Measurements from ENCODE around the gene RUNX2.

DNA sequence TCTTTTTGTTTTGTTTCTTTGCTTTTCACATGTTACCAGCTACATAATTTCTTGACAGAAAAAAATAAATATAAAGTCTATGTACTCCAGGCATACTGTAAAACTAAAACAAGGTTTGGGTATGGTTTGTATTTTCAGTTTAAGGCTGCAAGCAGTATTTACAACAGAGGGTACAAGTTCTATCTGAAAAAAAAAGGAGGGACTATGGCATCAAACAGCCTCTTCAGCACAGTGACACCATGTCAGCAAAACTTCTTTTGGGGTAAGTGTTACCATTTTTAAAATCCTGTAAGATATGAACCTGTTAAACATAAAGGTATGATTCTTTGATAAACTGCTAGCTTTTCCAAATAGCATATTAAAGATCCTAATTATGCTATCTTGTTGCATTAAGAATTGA, 393 bp downstream of the RUNX2 start:
- TF ChIP-seq EP300 (IDR thresholded peaks at IDR 0.05; ENCODE audit: borderline replicate concordance): no peak
- no peak for TF ChIP-seq YY1 (IDR thresholded peaks at IDR 0.05; ENCODE audit: low read depth)
- no peak for TF ChIP-seq TCF12 (IDR thresholded peaks at IDR 0.05; ENCODE audit: low read depth)
- TF ChIP-seq, protein P1, sequence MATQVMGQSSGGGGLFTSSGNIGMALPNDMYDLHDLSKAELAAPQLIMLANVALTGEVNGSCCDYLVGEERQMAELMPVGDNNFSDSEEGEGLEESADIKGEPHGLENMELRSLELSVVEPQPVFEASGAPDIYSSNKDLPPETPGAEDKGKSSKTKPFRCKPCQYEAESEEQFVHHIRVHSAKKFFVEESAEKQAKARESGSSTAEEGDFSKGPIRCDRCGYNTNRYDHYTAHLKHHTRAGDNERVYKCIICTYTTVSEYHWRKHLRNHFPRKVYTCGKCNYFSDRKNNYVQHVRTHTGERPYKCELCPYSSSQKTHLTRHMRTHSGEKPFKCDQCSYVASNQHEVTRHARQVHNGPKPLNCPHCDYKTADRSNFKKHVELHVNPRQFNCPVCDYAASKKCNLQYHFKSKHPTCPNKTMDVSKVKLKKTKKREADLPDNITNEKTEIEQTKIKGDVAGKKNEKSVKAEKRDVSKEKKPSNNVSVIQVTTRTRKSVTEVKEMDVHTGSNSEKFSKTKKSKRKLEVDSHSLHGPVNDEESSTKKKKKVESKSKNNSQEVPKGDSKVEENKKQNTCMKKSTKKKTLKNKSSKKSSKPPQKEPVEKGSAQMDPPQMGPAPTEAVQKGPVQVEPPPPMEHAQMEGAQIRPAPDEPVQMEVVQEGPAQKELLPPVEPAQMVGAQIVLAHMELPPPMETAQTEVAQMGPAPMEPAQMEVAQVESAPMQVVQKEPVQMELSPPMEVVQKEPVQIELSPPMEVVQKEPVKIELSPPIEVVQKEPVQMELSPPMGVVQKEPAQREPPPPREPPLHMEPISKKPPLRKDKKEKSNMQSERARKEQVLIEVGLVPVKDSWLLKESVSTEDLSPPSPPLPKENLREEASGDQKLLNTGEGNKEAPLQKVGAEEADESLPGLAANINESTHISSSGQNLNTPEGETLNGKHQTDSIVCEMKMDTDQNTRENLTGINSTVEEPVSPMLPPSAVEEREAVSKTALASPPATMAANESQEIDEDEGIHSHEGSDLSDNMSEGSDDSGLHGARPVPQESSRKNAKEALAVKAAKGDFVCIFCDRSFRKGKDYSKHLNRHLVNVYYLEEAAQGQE (IDR thresholded peaks at IDR 0.05; ENCODE audit: low read depth): no peak
- no peak for TF ChIP-seq TEAD4 (IDR thresholded peaks at IDR 0.05)
- TF ChIP-seq, protein P2, sequence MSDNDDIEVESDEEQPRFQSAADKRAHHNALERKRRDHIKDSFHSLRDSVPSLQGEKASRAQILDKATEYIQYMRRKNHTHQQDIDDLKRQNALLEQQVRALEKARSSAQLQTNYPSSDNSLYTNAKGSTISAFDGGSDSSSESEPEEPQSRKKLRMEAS (IDR thresholded peaks at IDR 0.05): no peak
- no peak for TF ChIP-seq TAF1 (IDR thresholded peaks at IDR 0.05; ENCODE audit: low read depth)
- no peak for TF ChIP-seq CREB1 (IDR thresholded peaks at IDR 0.05; ENCODE audit: low read depth)
- no peak for TF ChIP-seq NFIC (IDR thresholded peaks at IDR 0.05)
